Measurements from ENCODE around the gene GNAL. TPM values are rescaled to one million over a fixed set of nuclear protein-coding genes. Genes with fewer than 3 reads are reported as not detected.

The GNAL gene
- total and polyA plus RNA-seq, 11 donors, result 0.76 to 5.9 (median 1.6) TPM

DNA sequence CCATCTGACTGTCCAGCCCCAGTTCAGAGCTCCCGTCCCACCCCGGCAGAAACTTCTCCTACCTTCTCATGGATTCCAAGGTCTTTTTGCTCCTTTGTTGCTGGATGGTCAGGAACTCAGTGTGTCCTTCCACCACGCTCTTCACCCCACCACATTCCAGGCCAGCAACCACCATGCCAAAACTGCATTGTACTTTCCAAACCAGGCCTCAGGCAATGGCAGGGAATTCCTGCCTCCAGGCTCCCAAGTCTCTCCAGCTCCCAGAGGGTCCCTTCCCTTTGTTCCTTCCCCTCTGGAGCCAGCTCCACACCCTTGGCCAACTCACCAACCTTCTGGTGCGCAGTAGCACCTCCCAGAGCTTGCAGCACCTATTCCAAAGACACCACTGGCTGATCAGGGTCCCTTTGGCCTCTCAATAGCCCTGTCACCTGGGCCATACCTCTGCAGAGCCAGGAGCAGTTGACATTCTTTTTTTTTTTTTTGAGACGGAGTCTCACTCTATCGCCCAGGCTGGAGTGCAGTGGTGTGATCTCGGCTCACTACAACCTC, 170.3 kb downstream of the GNAL start:
- Histone ChIP-seq H3K27ac (no peak overlapping the region), H3K9me3 (no peaks in the 10 kb centered on the region), H3K4me1 (peaks cover 0 to 47% (median 6%) of the 10 kb centered on the region in 12 donors), H3K4me3 (no peak overlapping the region), H3K36me3 (peaks cover 0 to 12% (median 6%) of the 10 kb centered on the region in 9 donors), H3K27me3 (no peaks in the 10 kb centered on the region)
- intact Hi-C loops (cut with DNase I), result loop anchor here in 4 of 10 donors (5.0 to 10.0 kb wide), 4 partner anchors 45 to 218 kb away; partner anchors contain the start of gene MPPE1 (in 1 of the 4)
- 92 to 96% (median 93%) methylated on average over 7 of the region's 7 CpGs for WGBS, 4 donors
- no peak for DNase-seq
- no peak for ATAC-seq
- TF ChIP-seq CTCF (IDR thresholded peaks at IDR 0.05) (no peak), POLR2A (IDR thresholded peaks at IDR 0.05) (no peak)

DNA sequence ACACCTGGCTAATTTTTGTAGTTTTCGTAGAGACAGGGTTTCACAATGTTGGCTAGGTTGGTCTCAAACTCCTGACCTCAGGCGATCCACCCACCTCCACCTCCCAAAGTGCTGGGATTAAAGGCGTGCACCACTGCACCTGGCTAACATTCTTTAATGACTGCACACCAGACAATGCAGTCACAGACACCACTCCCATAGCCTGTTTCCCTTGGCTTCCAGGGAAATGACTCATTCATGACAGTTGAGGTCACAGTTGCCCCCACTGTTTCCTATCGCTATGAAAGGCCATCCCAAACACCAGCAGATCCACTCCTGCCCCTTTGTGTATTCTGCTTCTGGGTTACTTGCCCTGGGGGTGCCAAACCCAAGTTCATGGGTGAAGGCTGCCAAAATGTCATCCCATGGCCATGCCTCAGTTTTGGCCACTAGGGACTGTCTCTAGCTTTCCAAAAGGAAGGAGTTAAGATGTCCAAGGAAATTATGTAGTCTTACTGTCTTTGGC, 170.9 kb downstream of the GNAL start:
- intact Hi-C loops (cut with DNase I), result loop anchor here in 6 of 10 donors (5.0 to 10.0 kb wide), 4 partner anchors 45 to 217 kb away; partner anchors contain the start of gene MPPE1 (in 1 of the 6)
- H3K9me3 ChIP-seq, result no peaks in the 10 kb centered on the region
- WGBS, 4 donors, result 70 to 73% (median 71%) methylated on average over 3 to 4 of the region's 4 CpGs
- no peaks in the 10 kb centered on the region for H3K27me3 ChIP-seq
- H3K36me3 ChIP-seq, result peaks cover 0 to 6% (median 1%) of the 10 kb centered on the region in 9 donors
- no peak for DNase-seq
- TF ChIP-seq POLR2A (IDR thresholded peaks at IDR 0.05) (no peak), CTCF (IDR thresholded peaks at IDR 0.05) (no peak)
- H3K4me1 ChIP-seq, result peaks cover 0 to 41% (median 5%) of the 10 kb centered on the region in 12 donors
- ATAC-seq, result peak in 1 of 4 donors; percentile 34
- H3K27ac ChIP-seq, result no peak overlapping the region
- no peak overlapping the region for H3K4me3 ChIP-seq

DNA sequence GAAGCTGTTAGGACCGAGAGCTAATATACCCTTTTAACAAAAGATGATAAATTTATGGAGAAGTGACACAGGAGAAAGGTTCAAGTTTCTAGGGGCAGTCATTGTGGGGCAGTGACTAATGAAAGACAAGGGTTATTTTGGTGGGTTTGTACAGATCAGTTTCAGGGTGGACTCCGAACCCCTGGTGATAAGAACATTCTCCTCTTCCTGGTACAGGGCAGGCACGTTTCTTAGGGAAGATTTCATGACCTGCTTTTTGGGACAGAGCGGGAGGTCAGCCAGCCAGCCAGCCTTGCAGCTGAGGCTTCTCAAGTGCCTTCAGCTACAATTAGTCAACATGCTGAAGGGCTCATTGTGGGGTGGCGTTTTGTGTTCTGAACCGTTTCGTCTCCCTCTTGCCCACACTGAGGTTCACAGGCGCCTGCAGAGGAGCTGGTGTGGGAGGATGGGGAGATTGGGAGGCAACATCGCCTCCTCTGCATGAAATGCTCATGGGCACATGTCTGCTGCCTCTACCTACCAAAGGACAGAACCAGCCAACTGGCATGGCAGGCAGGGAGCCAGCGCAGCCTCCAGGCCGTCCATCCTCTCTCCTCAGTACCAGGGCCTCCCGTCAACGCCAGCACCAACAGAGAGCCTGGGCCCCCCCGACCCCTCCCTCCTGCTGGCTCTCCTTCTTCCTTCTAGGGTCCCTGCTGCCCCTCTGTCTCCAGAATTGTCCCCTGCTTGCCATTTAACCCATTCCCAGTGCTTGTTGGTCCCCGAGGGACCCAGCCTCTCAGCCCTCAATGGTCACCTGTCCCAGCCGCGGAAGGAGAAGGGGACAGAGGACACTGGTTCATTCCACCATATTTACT, 171.8 kb downstream of the GNAL start:
- TF ChIP-seq POLR2A (IDR thresholded peaks at IDR 0.05), result no peak
- no peak for TF ChIP-seq CTCF (IDR thresholded peaks at IDR 0.05)
- ATAC-seq, result no peak
- peaks cover 0 to 33% (median 5%) of the 10 kb centered on the region in 12 donors for H3K4me1 ChIP-seq
- no peak overlapping the region for H3K27ac ChIP-seq
- no peak overlapping the region for H3K4me3 ChIP-seq
- no peaks in the 10 kb centered on the region for H3K27me3 ChIP-seq
- intact Hi-C loops (cut with DNase I), result loop anchor here in 2 of 10 donors (10.0 kb wide), 1 partner anchor 206 kb away; no protein-coding TSS in a partner anchor
- H3K36me3 ChIP-seq, result no peaks in the 10 kb centered on the region
- 86 to 91% (median 87%) methylated on average over 17 of the region's 17 CpGs for WGBS, 4 donors
- no peak for DNase-seq
- no peaks in the 10 kb centered on the region for H3K9me3 ChIP-seq

Measured in heart left ventricle (tissue), 16 donors.